ENCODE data around the gene SLC35F3.

Gene SLC35F3

GRCh38 chr1:234324821-234325220, 420.3 kb downstream of the SLC35F3 start:
- Histone ChIP-seq H3K36me3 (no peaks in the 10 kb centered on the region), H3K4me1 (ENCODE audit: control insufficient read depth in 1 of 2, insufficient read depth in 1 of 2, low read depth in 1 of 2, low read length in 1 of 2) (peaks cover 21 to 26% of the 10 kb centered on the region in 2 experiments), H3K4me3 (ENCODE audit: low read depth in 1 of 2, low read length in 1 of 2) (no peak overlapping the region), H3K27ac (no peak overlapping the region), H3K27me3 (peaks cover 34% of the 10 kb centered on the region), H3K9me3 (no peaks in the 10 kb centered on the region)
- TF ChIP-seq CTCF (IDR thresholded peaks at IDR 0.05): no peak

- H3K36me3 ChIP-seq: no peaks in the 10 kb centered on the region
- peak overlapping the region in 1 of 2 experiments; percentile 15 for H3K4me3 ChIP-seq (ENCODE audit: low read depth in 1 of 2, low read length in 1 of 2)
- no peak for TF ChIP-seq CTCF (IDR thresholded peaks at IDR 0.05)
- H3K4me1 ChIP-seq (ENCODE audit: control insufficient read depth in 1 of 2, insufficient read depth in 1 of 2, low read depth in 1 of 2, low read length in 1 of 2): peaks cover 32 to 35% of the 10 kb centered on the region in 2 experiments
- H3K9me3 ChIP-seq: no peaks in the 10 kb centered on the region
- peak overlapping the region; percentile 67 for H3K27ac ChIP-seq
- peaks cover 30% of the 10 kb centered on the region for H3K27me3 ChIP-seq
Measured at GRCh38 chr1:234325878-234326496, 421.5 kb downstream of the SLC35F3 start.

- peaks cover 28% of the 10 kb centered on the region for H3K27me3 ChIP-seq
- peak overlapping the region; percentile 67 for H3K27ac ChIP-seq
- no peaks in the 10 kb centered on the region for H3K36me3 ChIP-seq
- H3K4me3 ChIP-seq (ENCODE audit: low read depth in 1 of 2, low read length in 1 of 2): peak overlapping the region; percentile 15 to 28
- peak; percentile 17 for TF ChIP-seq CTCF (IDR thresholded peaks at IDR 0.05)
- H3K4me1 ChIP-seq (ENCODE audit: control insufficient read depth in 1 of 2, insufficient read depth in 1 of 2, low read depth in 1 of 2, low read length in 1 of 2): peaks cover 39 to 43% of the 10 kb centered on the region in 2 experiments
- no peaks in the 10 kb centered on the region for H3K9me3 ChIP-seq
Measured at GRCh38 chr1:234326497-234327366, 422.3 kb downstream of the SLC35F3 start.

GRCh38 chr1:234327577-234328164, 423.2 kb downstream of the SLC35F3 start:
- peaks cover 48 to 52% of the 10 kb centered on the region in 2 experiments for H3K4me1 ChIP-seq (ENCODE audit: control insufficient read depth in 1 of 2, insufficient read depth in 1 of 2, low read depth in 1 of 2, low read length in 1 of 2)
- H3K9me3 ChIP-seq: no peaks in the 10 kb centered on the region
- H3K4me3 ChIP-seq (ENCODE audit: low read depth in 1 of 2, low read length in 1 of 2): no peak overlapping the region
- H3K36me3 ChIP-seq: no peaks in the 10 kb centered on the region
- no peak overlapping the region for H3K27ac ChIP-seq
- H3K27me3 ChIP-seq: peaks cover 25% of the 10 kb centered on the region
- no peak for TF ChIP-seq CTCF (IDR thresholded peaks at IDR 0.05)

GRCh38 chr1:234330843-234331215, 426.4 kb downstream of the SLC35F3 start:
- Histone ChIP-seq H3K4me3 (ENCODE audit: low read depth in 1 of 2, low read length in 1 of 2) (no peak overlapping the region), H3K36me3 (no peaks in the 10 kb centered on the region), H3K9me3 (no peaks in the 10 kb centered on the region), H3K27me3 (no peaks in the 10 kb centered on the region), H3K27ac (peak overlapping the region; percentile 78), H3K4me1 (ENCODE audit: control insufficient read depth in 1 of 2, insufficient read depth in 1 of 2, low read depth in 1 of 2, low read length in 1 of 2) (peaks cover 44 to 49% of the 10 kb centered on the region in 2 experiments)
- TF ChIP-seq CTCF (IDR thresholded peaks at IDR 0.05): no peak
